Esophagus squamous epithelium (tissue), 4 donors: ENCODE measurements around the gene LGALS4.
"Not testable (repeated sequence)": the region's sequence is repeated elsewhere in the genome, so short reads cannot be mapped to it uniquely, and the experiment has no call there.

Experiments used
- CTCF ChIP-seq, 6 experiments: fragments of 450-650 bp in 4 of 6; fragments of 200-600 bp in 2 of 6; sonication (generic) in 2 of 6; IDR thresholded peaks; one replicate each; pipeline ENCODE4 v1.5.1; 2016 to 2019; ENCODE audit warnings: antibody characterized with exemption in 6 of 6, mild to moderate bottlenecking in 4 of 6, moderate library complexity in 4 of 6
- POLR2A ChIP-seq, 4 donors: fragments of 450-650 bp; IDR thresholded peaks; one replicate each; pipeline ENCODE4 v1.6.1; 2017; ENCODE audit warnings: antibody characterized with exemption in 4 of 4, mild to moderate bottlenecking in 4 of 4, moderate library complexity in 3 of 4

DNA sequence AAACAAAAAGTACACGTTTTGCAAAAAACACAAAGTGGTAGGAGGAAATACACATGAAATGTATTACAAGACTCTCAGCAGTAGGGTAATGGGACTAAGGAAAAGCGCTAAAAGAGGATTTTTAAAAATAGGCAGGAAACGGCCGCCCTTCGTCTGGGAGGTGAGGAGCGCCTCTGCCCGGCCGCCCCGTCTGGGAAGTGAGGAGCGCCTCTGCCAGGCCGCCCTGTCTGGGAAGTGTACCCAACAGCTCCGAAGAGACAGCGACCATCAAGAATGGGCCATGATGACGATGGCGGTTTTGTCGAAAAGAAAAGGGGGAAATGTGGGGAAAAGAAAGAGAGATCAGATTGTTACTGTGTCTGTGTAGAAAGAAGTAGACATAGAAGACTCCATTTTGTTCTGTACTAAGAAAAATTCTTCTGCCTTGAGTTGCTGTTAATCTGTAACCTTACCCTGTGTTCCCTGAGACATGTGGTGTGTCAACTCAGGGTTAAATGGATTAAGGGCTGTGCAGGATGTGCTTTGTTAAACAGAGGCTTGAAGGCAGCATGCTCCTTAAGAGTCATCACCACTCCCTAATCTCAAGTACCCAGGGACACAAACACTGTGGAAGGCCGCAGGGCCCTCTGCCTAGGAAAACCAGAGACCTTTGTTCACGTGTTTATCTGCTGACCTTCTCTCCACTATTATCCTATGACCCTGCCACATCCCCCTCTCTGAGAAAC is 5.2 kb downstream of the LGALS4 start:
- not testable (repeated sequence) for TF ChIP-seq CTCF, POLR2A (IDR thresholded peaks at IDR 0.05)
